AG04449 (cell line): ENCODE data around the gene REN.
A peak's percentile ranks its signal among the peaks of the same experiment; 100 is the strongest.

Experiments used
- CTCF ChIA-PET: fragments of 350-600 bp; formaldehyde crosslinking; extraction: SDS; loops from one replicate; lab custom pipeline; 2021; ENCODE audit warnings: antibody characterized with exemption; lab: Yijun Ruan, JAX
- POLR2A ChIA-PET: fragments of 400-600, 350-600 bp; formaldehyde crosslinking; extraction: SDS; loops from one replicate; lab custom pipeline; 2020; ENCODE audit warnings: antibody characterized with exemption, inconsistent platforms; lab: Yijun Ruan, JAX
- DNase-seq: peaks from one replicate; pipeline ENCODE4 v3.0.0-alpha.2; 2010; ENCODE audit warnings: low read depth, low spot score
- H3K4me3 ChIP-seq: 2 replicates; pipeline ENCODE4 v1.5.1; 2011; ENCODE audit warnings: low read depth, mild to moderate bottlenecking, control low read depth, low read length
- CTCF ChIP-seq: IDR thresholded peaks from one replicate; pipeline ENCODE4 v1.5.1; 2011; ENCODE audit warnings: mild to moderate bottlenecking, moderate library complexity, low read length, control low read depth, inconsistent platforms; ENCODE audit not compliant: insufficient read depth; ENCODE audit errors: missing control alignments

Gene REN

DNA sequence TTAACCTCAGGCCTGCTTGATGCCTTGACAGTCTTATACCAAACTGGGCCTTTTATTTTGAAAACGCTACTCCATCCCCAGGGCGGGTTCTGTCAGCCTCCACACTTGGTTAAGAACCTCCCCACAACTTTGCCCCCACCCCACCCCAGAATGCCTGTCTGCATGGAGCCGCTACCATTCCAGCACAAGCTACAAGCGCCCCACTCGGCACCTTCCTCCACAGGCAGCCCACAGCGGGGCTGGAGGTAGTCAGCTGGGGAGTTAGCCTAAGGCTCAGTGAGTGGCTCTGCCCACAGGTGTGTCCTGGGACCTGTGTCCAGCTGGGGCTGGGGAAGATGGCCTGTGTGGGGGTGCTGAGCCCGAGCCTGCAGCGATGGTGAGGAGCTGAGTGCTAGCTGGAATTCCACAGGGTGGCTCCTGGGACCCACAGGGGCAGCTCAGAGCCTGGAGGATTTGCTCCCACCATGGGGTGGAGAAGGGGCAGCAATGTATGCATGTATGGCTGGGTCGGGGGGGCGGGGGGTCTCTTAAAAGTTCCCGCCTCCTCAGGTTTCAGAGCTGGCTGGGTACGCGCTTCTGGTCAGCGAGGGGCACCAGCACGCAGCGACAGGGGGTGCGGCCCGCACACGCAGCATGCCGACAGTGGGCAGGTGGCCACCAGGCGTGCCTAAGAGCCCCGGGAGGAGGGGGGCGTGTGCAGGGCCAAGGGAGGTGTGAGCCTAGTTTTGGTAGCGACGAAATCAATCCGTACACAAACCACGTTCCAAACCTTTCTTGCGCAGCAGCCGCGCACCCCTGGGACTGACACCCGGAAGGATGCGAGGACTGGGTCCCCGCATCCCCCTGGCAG is 15.2 kb downstream of the REN start:
- CTCF ChIA-PET, result interaction anchor here (1.2 to 24.4 kb wide), 9 partner anchors 9 to 281 kb away, joined by 3 to 378 read pairs (median 12); partner anchors contain the start of genes GOLT1A and PLEKHA6
- H3K4me3 ChIP-seq, result peak overlapping the region; percentile 66
- no peak for DNase-seq
- no peak for TF ChIP-seq CTCF
- POLR2A ChIA-PET, result interaction anchor here (0.6 to 0.8 kb wide), 2 partner anchors 17 to 287 kb away, joined by 3 read pairs; no protein-coding TSS in a partner anchor

DNA sequence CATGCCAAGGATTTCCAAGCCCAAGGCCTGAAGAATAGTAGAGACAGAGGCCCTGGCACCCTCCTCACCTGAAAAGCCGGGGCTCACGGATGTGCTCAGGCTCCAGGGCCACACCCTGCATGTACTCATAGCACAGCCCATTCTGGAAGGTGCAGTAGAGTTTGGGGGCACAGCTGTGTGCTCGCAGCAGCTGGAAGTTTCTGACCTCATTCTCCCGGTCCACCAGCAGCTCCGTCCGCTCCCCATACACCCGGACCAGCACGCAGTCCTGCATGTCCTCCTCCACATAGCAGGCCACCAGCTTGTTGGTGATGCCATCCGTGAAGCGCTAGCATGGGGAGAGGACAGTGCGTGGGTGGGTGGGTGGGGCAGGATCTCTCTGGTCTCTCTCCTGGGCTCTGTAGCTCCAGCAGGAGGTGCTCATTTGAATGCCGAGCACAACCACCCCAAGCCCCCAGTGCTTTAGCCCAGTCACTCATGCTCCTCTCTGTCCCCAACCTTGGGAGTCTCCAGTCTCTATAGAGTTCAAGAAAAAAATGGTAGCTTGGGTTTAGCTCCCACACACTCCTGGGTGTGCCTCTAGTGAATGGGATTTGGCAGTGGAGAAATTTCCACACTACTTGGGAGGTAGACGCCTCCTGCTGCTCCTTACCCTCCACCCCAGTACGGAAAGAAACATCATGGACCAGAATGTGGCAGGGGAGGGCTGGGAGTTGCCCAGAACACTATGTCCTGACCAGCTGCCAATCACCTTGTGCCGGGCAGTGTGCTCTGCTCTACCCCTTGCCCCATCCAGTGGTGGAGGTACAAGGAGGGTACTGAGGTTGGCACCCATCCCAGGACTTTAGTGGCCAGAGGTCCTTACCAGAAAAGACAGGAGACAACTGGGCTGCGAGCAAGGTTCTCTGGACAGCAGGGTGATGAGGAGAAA is 16.2 kb downstream of the REN start:
- DNase-seq, result no peak
- POLR2A ChIA-PET, result interaction anchor here (0.6 to 0.8 kb wide), 2 partner anchors 15 to 286 kb away, joined by 3 read pairs; no protein-coding TSS in a partner anchor
- no peak for TF ChIP-seq CTCF
- H3K4me3 ChIP-seq, result no peak overlapping the region
- CTCF ChIA-PET, result interaction anchor here (1.0 to 24.4 kb wide), 7 partner anchors 8 to 280 kb away, joined by 3 to 378 read pairs (median 20); partner anchors contain the start of genes GOLT1A and PLEKHA6

- ChIA-PET CTCF (interaction anchor here (1.0 to 24.4 kb wide), 3 partner anchors 212 to 279 kb away, joined by 3 to 378 read pairs (median 33); partner anchors contain the start of gene PLEKHA6), POLR2A (no interaction called here)
- no peak for TF ChIP-seq CTCF
- no peak overlapping the region for H3K4me3 ChIP-seq
- DNase-seq, result no peak
These were observed 17.0 kb downstream of the REN start for GRCh38 chr1:204149107-204149506.

DNA sequence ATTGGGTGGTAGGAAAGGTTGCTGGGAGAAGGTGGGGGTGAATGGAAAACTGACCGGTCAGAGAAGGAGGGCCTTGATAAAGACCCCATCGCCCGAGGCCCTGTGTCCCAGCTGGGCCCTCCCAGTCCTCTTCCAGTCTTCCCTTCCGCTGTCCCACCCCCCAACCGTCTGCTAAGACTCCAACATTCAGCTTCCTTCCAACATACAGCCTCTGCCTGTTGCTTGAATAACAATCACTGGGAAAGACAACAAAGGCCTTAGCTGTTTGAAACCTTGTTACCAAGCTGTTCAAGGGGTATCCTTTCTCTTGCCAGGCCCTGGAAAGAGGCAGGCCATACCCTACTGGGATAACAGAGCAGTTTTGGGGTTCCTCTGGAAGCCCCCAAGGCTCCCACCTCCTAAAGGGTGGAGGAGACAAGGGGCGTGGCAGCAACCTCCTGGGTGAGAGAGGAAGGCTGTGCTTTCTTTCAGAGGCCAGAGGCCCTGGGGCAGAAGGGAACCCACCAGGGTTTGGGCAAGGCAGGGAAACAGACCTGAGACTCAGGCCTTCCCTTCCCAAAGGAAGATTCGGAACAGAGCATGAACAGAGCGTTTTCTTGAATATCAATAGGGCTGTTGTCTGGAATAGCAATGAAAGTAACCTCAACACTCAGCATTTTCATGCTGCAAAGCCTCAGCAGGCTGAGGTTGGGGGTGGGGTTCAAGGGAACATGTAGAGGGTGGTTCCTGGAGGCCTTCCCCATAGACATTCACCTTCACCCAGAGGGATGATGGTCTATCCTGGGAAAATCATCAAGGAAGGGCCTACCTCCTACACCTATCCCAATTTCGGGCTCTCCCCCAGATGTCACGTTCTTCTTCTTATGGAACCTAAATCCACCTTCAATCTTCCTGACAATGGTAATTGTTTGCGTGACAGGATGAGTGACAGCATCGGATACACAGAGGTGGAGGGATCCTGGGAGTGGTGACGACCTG is 18.4 kb downstream of the REN start:
- no peak overlapping the region for H3K4me3 ChIP-seq
- ChIA-PET POLR2A (no interaction called here), CTCF (no interaction called here)
- TF ChIP-seq CTCF, result no peak
- no peak for DNase-seq

- CTCF ChIA-PET, result no interaction called here
- POLR2A ChIA-PET, result no interaction called here
These were observed 19.2 kb downstream of the REN start for GRCh38 chr1:204146965-204147364.

More at GRCh38 chr1:204146965-204147364, 19.2 kb downstream of the REN start:
- no peak for TF ChIP-seq CTCF
- DNase-seq, result no peak
- H3K4me3 ChIP-seq, result no peak overlapping the region
